ENCODE measurements around the gene WDR7.
A peak's percentile ranks its signal among the peaks of the same experiment; 100 is the strongest.

Gene WDR7

GRCh38 chr18:56861244-56861643 is 210.1 kb downstream of the WDR7 start:
- TF ChIP-seq CTCF (IDR thresholded peaks at IDR 0.05; ENCODE audit: low read length, missing control alignments), result no peak
- no peak for DNase-seq (ENCODE audit: low read depth)
- H3K4me3 ChIP-seq (replicated peaks; ENCODE audit: low read depth, low read length), result no peak overlapping the region

GRCh38 chr18:56869189-56869777 is 218.1 kb downstream of the WDR7 start:
- no peak overlapping the region for H3K4me3 ChIP-seq (replicated peaks; ENCODE audit: low read depth, low read length)
- peak; percentile 91 for TF ChIP-seq CTCF (IDR thresholded peaks at IDR 0.05; ENCODE audit: low read length, missing control alignments)
- DNase-seq (ENCODE audit: low read depth), result peak; percentile 80

- H3K4me3 ChIP-seq (replicated peaks; ENCODE audit: low read depth, low read length), result no peak overlapping the region
- no peak for TF ChIP-seq CTCF (IDR thresholded peaks at IDR 0.05; ENCODE audit: low read length, missing control alignments)
- no peak for DNase-seq (ENCODE audit: low read depth)
These were observed 219.8 kb downstream of the WDR7 start for GRCh38 chr18:56870982-56871381.

DNA sequence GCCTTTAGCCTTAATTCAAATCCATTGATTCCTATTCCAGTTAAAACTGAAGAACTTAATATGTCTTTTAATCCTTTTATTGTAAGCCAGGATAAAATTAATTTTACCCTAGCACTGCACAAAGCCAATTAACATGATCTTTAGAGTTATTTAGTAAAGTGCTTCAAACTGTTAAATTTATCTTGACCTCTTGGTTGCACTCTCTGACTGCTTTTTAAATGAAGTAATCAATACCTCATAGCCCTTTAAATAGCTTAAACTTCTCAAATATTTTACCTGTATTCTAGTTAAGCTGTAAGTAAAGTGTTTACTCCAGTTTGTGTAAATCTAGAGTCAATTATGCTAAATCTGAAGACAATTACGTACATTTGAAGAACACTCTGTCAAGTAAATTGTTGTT is 221.0 kb downstream of the WDR7 start:
- no peak overlapping the region for H3K4me3 ChIP-seq (replicated peaks; ENCODE audit: low read depth, low read length)
- DNase-seq (ENCODE audit: low read depth), result no peak
- TF ChIP-seq CTCF (IDR thresholded peaks at IDR 0.05; ENCODE audit: low read length, missing control alignments), result no peak

- no peak for TF ChIP-seq CTCF (IDR thresholded peaks at IDR 0.05; ENCODE audit: low read length, missing control alignments)
- peak; percentile 55 for DNase-seq (ENCODE audit: low read depth)
These were observed 222.4 kb downstream of the WDR7 start for GRCh38 chr18:56873441-56874140.

DNA sequence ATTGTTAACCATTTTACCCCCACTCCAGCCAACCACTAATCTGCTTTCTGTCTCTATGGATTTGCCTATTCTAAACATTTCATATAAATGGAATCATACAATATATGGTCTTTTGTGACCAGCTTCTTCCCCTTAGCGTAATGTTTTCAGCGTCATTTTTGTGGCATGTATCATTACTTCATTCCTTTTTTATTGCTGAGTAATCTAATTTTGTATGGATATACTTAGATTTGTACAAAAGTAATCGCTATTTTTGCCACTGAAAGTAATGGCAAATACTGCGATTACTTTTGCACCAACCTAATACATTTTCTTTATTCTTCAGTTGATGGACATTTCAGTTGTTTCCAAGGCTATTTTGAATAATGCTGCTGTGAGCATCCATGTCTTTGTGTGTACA is 227.6 kb downstream of the WDR7 start:
- no peak for TF ChIP-seq CTCF (IDR thresholded peaks at IDR 0.05; ENCODE audit: low read length, missing control alignments)
- no peak overlapping the region for H3K4me3 ChIP-seq (replicated peaks; ENCODE audit: low read depth, low read length)
- DNase-seq (ENCODE audit: low read depth), result no peak

More at GRCh38 chr18:56873441-56874140, 222.4 kb downstream of the WDR7 start:
- no peak overlapping the region for H3K4me3 ChIP-seq (replicated peaks; ENCODE audit: low read depth, low read length)

DNA sequence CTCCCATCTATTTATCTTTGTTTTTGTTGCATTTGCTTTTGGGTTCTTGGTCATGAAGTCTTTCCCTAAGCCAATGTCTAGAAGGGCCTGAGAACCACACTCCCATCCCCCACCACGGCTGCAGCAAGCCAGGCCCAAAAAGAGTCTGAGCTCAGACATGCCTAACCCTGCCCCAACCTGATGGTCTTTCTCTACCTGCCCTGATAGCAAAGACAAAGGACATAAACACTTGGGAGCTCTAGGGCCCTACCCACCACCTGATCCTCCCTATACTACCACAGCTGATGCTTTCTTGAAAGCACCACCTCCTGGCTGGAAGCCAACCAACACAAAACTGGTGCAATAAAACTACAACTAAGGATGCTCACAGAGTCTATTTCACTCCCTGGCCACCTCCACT is 233.4 kb downstream of the WDR7 start:
- DNase-seq (ENCODE audit: low read depth), result no peak
- H3K4me3 ChIP-seq (replicated peaks; ENCODE audit: low read depth, low read length), result no peak overlapping the region
- no peak for TF ChIP-seq CTCF (IDR thresholded peaks at IDR 0.05; ENCODE audit: low read length, missing control alignments)

Measured in fibroblast of pulmonary artery (primary cell).